K562 (cell line): ENCODE data around the gene TTC39A. TPM values are rescaled to one million over a fixed set of nuclear protein-coding genes. Genes with fewer than 3 reads are reported as not detected.

Experiments used
- BRD9 ChIP-seq: fragments of 450-650 bp; IDR thresholded peaks from 2 replicates; pipeline ENCODE4 v1.6.1; 2018; ENCODE audit warnings: low read depth; ENCODE audit not compliant: partially characterized antibody
- CHCHD3 ChIP-seq: fragments of 250-450 bp; sonication (Bioruptor Pico); IDR thresholded peaks from 2 replicates; pipeline ENCODE4 v2.1.2; 2022; ENCODE audit warnings: mild to moderate bottlenecking
- EHMT2 ChIP-seq: fragments of 450-650 bp; IDR thresholded peaks from 2 replicates; pipeline ENCODE4 v1.6.1; 2018; ENCODE audit warnings: antibody characterized with exemption
- ELF1 ChIP-seq: fragments of 200-800 bp; sonication (Bioruptor generic); IDR thresholded peaks from 2 replicates; pipeline ENCODE4 v1.6.1; 2016; ENCODE audit warnings: missing genetic modification characterization, missing compliant biosample characterization
- ERF ChIP-seq: fragments of 450-650 bp; formaldehyde crosslinking; IDR thresholded peaks from 2 replicates; pipeline ENCODE4 v1.4.0; 2020; ENCODE audit warnings: mild to moderate bottlenecking, mixed read lengths
- GATA2 ChIP-seq: sonication (generic); formaldehyde crosslinking; IDR thresholded peaks from 2 replicates; pipeline ENCODE4 v1.4.0; 2020; ENCODE audit warnings: mild to moderate bottlenecking, missing genetic modification reagents
- KLF1 ChIP-seq: fragments of 450-650 bp; IDR thresholded peaks from 2 replicates; pipeline ENCODE4 v1.6.1; 2016; ENCODE audit warnings: missing genetic modification characterization, missing compliant biosample characterization
- LCOR ChIP-seq: sonication (generic); formaldehyde crosslinking; IDR thresholded peaks from 2 replicates; pipeline ENCODE4 v1.8.0; 2022; ENCODE audit warnings: mild to moderate bottlenecking, missing genetic modification reagents
- MEF2D ChIP-seq: conservative IDR thresholded peaks from 2 replicates; pipeline ENCODE4 v1.6.1; 2016; ENCODE audit warnings: low read depth, missing genetic modification characterization, missing compliant biosample characterization
- MYNN ChIP-seq, 2 experiments: sonication (generic); formaldehyde crosslinking in 1 of 2; IDR thresholded peaks; 2 replicates each; pipeline versions ENCODE4 v1.5.0 to v1.6.1; 2016 to 2020; ENCODE audit warnings: antibody characterized with exemption in 1 of 2, missing genetic modification reagents in 1 of 2
- NONO ChIP-seq, 2 experiments: fragments of 200-400 bp in 1 of 2; fragments of 450-650 bp in 1 of 2; formaldehyde crosslinking in 1 of 2; IDR thresholded peaks; 2 replicates each; pipeline ENCODE4 v1.6.1; 2017; ENCODE audit warnings: low read depth in 2 of 2, mild to moderate bottlenecking in 2 of 2, moderate library complexity in 2 of 2, low read length in 1 of 2
- NR1H2 ChIP-seq: sonication (generic); formaldehyde crosslinking; IDR thresholded peaks from 2 replicates; pipeline ENCODE4 v1.4.0; 2020; ENCODE audit warnings: mild to moderate bottlenecking, missing genetic modification reagents
- PCBP1 ChIP-seq: fragments of 200-400 bp; formaldehyde crosslinking; IDR thresholded peaks from 2 replicates; pipeline ENCODE4 v1.6.1; 2018; ENCODE audit warnings: mild to moderate bottlenecking, low read depth, low read length; ENCODE audit not compliant: poor library complexity, severe bottlenecking
- PCBP2 ChIP-seq: fragments of 200-400 bp; formaldehyde crosslinking; IDR thresholded peaks from 2 replicates; pipeline ENCODE4 v1.6.1; 2018; ENCODE audit warnings: low read length, low read depth, mild to moderate bottlenecking, moderate library complexity; ENCODE audit not compliant: poor library complexity, severe bottlenecking
- RUNX1 ChIP-seq: sonication (generic); IDR thresholded peaks from 2 replicates; pipeline ENCODE4 v1.6.1; 2016; ENCODE audit warnings: antibody characterized with exemption, low read depth
- SIX5 ChIP-seq, 2 experiments: IDR thresholded peaks; 2 replicates each; pipeline ENCODE4 v1.6.1; 2011; ENCODE audit warnings: low read length in 2 of 2, borderline replicate concordance in 1 of 2, low read depth in 1 of 2, mild to moderate bottlenecking in 1 of 2, moderate library complexity in 1 of 2; ENCODE audit not compliant: insufficient read depth in 1 of 2
- SPI1 ChIP-seq: IDR thresholded peaks from 2 replicates; pipeline ENCODE4 v1.6.1; 2011; ENCODE audit warnings: low read depth, low read length, control low read depth, borderline replicate concordance
- TARDBP ChIP-seq: fragments of 450-650 bp; IDR thresholded peaks from 2 replicates; pipeline ENCODE4 v1.6.1; 2016
- ZNF124 ChIP-seq: sonication (generic); formaldehyde crosslinking; IDR thresholded peaks from 2 replicates; pipeline ENCODE4 v1.8.1; 2022; ENCODE audit warnings: missing genetic modification reagents
- ZNF584 ChIP-seq: fragments of 200-800 bp; sonication (Bioruptor generic); IDR thresholded peaks from 2 replicates; pipeline ENCODE4 v1.6.1; 2016; ENCODE audit warnings: low read depth, mild to moderate bottlenecking, missing genetic modification characterization, missing compliant biosample characterization
- ZNF75A ChIP-seq: fragments of 450-650 bp; formaldehyde crosslinking; IDR thresholded peaks from 2 replicates; pipeline ENCODE4 v1.4.0; 2020; ENCODE audit warnings: mild to moderate bottlenecking
- polyA plus RNA-seq, 8 experiments: library from polyadenylated mRNA; depleted of rRNA in 4 of 8; stranded (reverse) in 5 of 8; unstranded in 3 of 8; fragments of >200 nt; fragmentation: Nextera tagmentation in 2 of 8; fragmentation: Illumina TruSeq in 1 of 8; extraction: Ambion mirVana in 2 of 8; extraction: Trizol in 1 of 8; gene quantifications; 2 replicates each; pipeline versions ENCODE4 v1.2.1 to v1.2.3, GENCODE V29; 2011 to 2014; ENCODE audit warnings: inconsistent platforms in 1 of 8, missing spikeins in 1 of 8
- total RNA-seq, 7 experiments: library from RNA; depleted of rRNA in 6 of 7; stranded (reverse); fragments of >200 nt in 6 of 7; fragmentation: Illumina TruSeq in 2 of 7; extraction: Trizol in 2 of 7; gene quantifications; 2 replicates each; pipeline versions ENCODE4 v1.2.1 to v1.2.3, GENCODE V29; 2011 to 2021; ENCODE audit warnings: low replicate concordance in 1 of 7
- TF ChIP-seq, protein P1 (sequence below): fragments of 450-650 bp; formaldehyde crosslinking; IDR thresholded peaks from 2 replicates; pipeline ENCODE4 v1.4.0; 2022; ENCODE audit warnings: mild to moderate bottlenecking, moderate library complexity
- TF ChIP-seq, protein P2 (sequence below): sonication (generic); formaldehyde crosslinking; IDR thresholded peaks from 2 replicates; pipeline ENCODE4 v1.8.1; 2023; ENCODE audit warnings: missing genetic modification reagents, mild to moderate bottlenecking, borderline replicate concordance
- TF ChIP-seq, protein P3 (sequence below): IDR thresholded peaks from 2 replicates; pipeline ENCODE4 v1.6.1; 2011; ENCODE audit not compliant: insufficient read length; ENCODE audit errors: extremely low read depth

Gene TTC39A
- total and polyA plus RNA-seq, 9 of the 15 experiments (the other 6 are each of a cell fraction or from before 2014, with no cell fraction given), result 0.18 to 0.82 (median 0.35) TPM

DNA sequence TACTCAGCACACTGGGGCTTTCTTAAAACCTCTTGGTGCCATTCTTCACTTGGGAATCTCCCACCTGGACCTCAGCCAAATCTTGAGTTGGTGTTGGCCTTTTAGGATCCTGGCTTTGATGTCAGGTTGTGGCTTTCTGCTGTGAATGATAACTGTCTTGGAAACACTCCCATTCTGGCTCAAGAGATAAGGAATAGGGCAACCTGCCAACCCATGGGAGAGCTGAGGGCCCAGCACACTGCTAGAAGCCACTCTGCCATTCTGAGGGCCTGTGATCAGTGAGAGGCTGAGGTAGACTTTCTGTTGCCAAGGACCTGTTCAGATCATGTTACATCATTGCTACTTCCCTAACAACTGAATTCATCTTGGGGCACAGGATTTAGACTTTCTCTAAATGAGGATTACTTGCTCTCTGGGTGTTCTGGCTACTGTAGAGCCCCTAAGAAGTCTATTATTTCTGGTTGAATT lies 45.8 kb downstream of the TTC39A start (continued):
- TF ChIP-seq NONO (IDR thresholded peaks at IDR 0.05; ENCODE audit: low read depth in 2 of 2, low read length in 1 of 2) (peak in 1 of 2 experiments; percentile 82; a peak in 2 of 4 replicates), TARDBP (peak; percentile 84; the same call in 1 of the 2 replicates), NR1H2 (CRISPR knock-in tag) (no peak), ERF (no peak), RUNX1 (peak; percentile 95), SIX5 (IDR thresholded peaks at IDR 0.05; ENCODE audit: borderline replicate concordance in 1 of 2, insufficient read depth in 1 of 2, low read depth in 1 of 2, low read length in 2 of 2) (no peak), LCOR (peak; percentile 91), ELF1 (tag) (no peak), SPI1 (peak; percentile 60; the same call in 1 of the 2 replicates), EHMT2 (peak; percentile 71; the same call in 1 of the 2 replicates), MEF2D (peak; percentile 67), PCBP1 (no peak), ZNF75A (CRISPR knock-in tag) (peak; percentile 35; the same call in 1 of the 2 replicates), ZNF124 (CRISPR knock-in tag) (no peak), CHCHD3 (CRISPR knock-in tag) (no peak), ZNF584 (CRISPR knock-in tag) (peak; percentile 37; the same call in 1 of the 2 replicates), BRD9 (no peak), MYNN (IDR thresholded peaks at IDR 0.05) (peak; percentile 94), MYNN (CRISPR knock-in tag; IDR thresholded peaks at IDR 0.05) (no peak), KLF1 (tag) (peak; percentile 70; the same call in 1 of the 2 replicates), PCBP2 (no peak), GATA2 (CRISPR knock-in tag) (peak; percentile 98)
- TF ChIP-seq, protein P1, sequence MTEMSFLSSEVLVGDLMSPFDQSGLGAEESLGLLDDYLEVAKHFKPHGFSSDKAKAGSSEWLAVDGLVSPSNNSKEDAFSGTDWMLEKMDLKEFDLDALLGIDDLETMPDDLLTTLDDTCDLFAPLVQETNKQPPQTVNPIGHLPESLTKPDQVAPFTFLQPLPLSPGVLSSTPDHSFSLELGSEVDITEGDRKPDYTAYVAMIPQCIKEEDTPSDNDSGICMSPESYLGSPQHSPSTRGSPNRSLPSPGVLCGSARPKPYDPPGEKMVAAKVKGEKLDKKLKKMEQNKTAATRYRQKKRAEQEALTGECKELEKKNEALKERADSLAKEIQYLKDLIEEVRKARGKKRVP, result peak; percentile 47
- TF ChIP-seq, protein P2, sequence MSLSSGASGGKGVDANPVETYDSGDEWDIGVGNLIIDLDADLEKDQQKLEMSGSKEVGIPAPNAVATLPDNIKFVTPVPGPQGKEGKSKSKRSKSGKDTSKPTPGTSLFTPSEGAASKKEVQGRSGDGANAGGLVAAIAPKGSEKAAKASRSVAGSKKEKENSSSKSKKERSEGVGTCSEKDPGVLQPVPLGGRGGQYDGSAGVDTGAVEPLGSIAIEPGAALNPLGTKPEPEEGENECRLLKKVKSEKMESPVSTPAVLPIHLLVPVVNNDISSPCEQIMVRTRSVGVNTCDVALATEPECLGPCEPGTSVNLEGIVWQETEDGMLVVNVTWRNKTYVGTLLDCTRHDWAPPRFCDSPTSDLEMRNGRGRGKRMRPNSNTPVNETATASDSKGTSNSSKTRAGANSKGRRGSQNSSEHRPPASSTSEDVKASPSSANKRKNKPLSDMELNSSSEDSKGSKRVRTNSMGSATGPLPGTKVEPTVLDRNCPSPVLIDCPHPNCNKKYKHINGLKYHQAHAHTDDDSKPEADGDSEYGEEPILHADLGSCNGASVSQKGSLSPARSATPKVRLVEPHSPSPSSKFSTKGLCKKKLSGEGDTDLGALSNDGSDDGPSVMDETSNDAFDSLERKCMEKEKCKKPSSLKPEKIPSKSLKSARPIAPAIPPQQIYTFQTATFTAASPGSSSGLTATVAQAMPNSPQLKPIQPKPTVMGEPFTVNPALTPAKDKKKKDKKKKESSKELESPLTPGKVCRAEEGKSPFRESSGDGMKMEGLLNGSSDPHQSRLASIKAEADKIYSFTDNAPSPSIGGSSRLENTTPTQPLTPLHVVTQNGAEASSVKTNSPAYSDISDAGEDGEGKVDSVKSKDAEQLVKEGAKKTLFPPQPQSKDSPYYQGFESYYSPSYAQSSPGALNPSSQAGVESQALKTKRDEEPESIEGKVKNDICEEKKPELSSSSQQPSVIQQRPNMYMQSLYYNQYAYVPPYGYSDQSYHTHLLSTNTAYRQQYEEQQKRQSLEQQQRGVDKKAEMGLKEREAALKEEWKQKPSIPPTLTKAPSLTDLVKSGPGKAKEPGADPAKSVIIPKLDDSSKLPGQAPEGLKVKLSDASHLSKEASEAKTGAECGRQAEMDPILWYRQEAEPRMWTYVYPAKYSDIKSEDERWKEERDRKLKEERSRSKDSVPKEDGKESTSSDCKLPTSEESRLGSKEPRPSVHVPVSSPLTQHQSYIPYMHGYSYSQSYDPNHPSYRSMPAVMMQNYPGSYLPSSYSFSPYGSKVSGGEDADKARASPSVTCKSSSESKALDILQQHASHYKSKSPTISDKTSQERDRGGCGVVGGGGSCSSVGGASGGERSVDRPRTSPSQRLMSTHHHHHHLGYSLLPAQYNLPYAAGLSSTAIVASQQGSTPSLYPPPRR, result no peak
- TF ChIP-seq, protein P3, sequence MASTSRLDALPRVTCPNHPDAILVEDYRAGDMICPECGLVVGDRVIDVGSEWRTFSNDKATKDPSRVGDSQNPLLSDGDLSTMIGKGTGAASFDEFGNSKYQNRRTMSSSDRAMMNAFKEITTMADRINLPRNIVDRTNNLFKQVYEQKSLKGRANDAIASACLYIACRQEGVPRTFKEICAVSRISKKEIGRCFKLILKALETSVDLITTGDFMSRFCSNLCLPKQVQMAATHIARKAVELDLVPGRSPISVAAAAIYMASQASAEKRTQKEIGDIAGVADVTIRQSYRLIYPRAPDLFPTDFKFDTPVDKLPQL, result no peak
